ENCODE data around the gene SEMA6D.

DNA sequence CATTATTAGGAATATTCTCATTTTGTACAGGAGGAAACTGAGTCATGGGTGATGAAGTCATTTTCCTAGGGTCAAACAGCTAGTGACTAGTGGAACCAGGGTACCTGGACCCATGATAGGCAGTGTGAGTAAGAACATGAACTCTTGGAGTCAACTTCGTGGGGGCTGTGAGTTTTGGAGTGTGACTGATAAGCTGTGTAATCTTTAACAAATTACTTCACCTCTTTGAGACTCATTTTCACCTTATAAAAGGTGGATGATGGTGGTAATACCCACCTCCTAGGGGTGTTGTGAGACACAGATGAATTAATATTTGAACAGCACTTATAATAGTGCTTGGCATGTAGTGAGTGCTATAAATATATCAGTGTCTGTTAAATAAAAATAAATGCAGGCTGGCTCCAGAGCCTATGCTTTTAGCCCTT lies 9.1 kb downstream of the SEMA6D start:
- TF ChIP-seq, protein P1, sequence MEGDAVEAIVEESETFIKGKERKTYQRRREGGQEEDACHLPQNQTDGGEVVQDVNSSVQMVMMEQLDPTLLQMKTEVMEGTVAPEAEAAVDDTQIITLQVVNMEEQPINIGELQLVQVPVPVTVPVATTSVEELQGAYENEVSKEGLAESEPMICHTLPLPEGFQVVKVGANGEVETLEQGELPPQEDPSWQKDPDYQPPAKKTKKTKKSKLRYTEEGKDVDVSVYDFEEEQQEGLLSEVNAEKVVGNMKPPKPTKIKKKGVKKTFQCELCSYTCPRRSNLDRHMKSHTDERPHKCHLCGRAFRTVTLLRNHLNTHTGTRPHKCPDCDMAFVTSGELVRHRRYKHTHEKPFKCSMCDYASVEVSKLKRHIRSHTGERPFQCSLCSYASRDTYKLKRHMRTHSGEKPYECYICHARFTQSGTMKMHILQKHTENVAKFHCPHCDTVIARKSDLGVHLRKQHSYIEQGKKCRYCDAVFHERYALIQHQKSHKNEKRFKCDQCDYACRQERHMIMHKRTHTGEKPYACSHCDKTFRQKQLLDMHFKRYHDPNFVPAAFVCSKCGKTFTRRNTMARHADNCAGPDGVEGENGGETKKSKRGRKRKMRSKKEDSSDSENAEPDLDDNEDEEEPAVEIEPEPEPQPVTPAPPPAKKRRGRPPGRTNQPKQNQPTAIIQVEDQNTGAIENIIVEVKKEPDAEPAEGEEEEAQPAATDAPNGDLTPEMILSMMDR (IDR thresholded peaks at IDR 0.05; ENCODE audit: borderline replicate concordance, extremely low read depth, low read length, poor library complexity, severe bottlenecking), result no peak
- no peak for TF ChIP-seq EZH2 (IDR thresholded peaks at IDR 0.05; ENCODE audit: borderline replicate concordance, low read depth, low read length, severe bottlenecking)

All from DND-41 (cell line).